Fibroblast of gingiva (primary cell): Measurements from ENCODE around the gene SMARCD3.
A peak's percentile ranks its signal among the peaks of the same experiment; 100 is the strongest.

ENCODE experiments used
- DNase-seq: peaks from one replicate; pipeline ENCODE4 v3.0.0-alpha.2; 2011; ENCODE audit warnings: low read depth

The SMARCD3 gene

GRCh38 chr7:151272405-151272804 is 23.9 kb upstream of the SMARCD3 start:
- DNase-seq = peak; percentile 16

GRCh38 chr7:151271699-151272355 is 23.3 kb upstream of the SMARCD3 start:
- peak; percentile 85 for DNase-seq

GRCh38 chr7:151269511-151269910 is 21.0 kb upstream of the SMARCD3 start:
- no peak for DNase-seq

- no peak for DNase-seq
These were observed 16.9 kb upstream of the SMARCD3 start for GRCh38 chr7:151265351-151265931.

- no peak for DNase-seq
These were observed 16.1 kb upstream of the SMARCD3 start for GRCh38 chr7:151264615-151265014.

- DNase-seq = no peak
These were observed 13.0 kb upstream of the SMARCD3 start for GRCh38 chr7:151261529-151261928.

- no peak for DNase-seq
These were observed 12.4 kb upstream of the SMARCD3 start for GRCh38 chr7:151260883-151261282.

GRCh38 chr7:151260471-151260870 is 12.0 kb upstream of the SMARCD3 start:
- no peak for DNase-seq

GRCh38 chr7:151257990-151258389 is 9.5 kb upstream of the SMARCD3 start:
- DNase-seq = no peak

- no peak for DNase-seq
These were observed 8.0 kb upstream of the SMARCD3 start for GRCh38 chr7:151256410-151257045.

- DNase-seq = no peak
These were observed 6.9 kb upstream of the SMARCD3 start for GRCh38 chr7:151255390-151255789.

- no peak for DNase-seq
These were observed 6.4 kb upstream of the SMARCD3 start for GRCh38 chr7:151254851-151255250.

GRCh38 chr7:151254316-151254715 is 5.8 kb upstream of the SMARCD3 start:
- DNase-seq = no peak

- no peak for DNase-seq
These were observed 4.6 kb upstream of the SMARCD3 start for GRCh38 chr7:151252961-151253711.

- no peak for DNase-seq
These were observed 4.0 kb upstream of the SMARCD3 start for GRCh38 chr7:151252561-151252835.

GRCh38 chr7:151251689-151252560 is 3.4 kb upstream of the SMARCD3 start:
- DNase-seq = peak; percentile 82

- no peak for DNase-seq
These were observed 2.8 kb upstream of the SMARCD3 start for GRCh38 chr7:151251328-151251688.

- DNase-seq = no peak
These were observed 2.0 kb upstream of the SMARCD3 start for GRCh38 chr7:151250181-151251132.

GRCh38 chr7:151249732-151250072 is 1.2 kb upstream of the SMARCD3 start:
- peak; percentile 44 for DNase-seq

- peak; percentile 63 for DNase-seq
These were observed 689 bp upstream of the SMARCD3 start for GRCh38 chr7:151249034-151249731.
